GM21390 (cell line): ENCODE results near the gene SPI1.
"Not testable (repeated sequence)": the region's sequence is repeated elsewhere in the genome, so short reads cannot be mapped to it uniquely, and the experiment has no call there.

Experiments
- ATAC-seq: cut with Tn5 transposase; IDR thresholded peaks from one replicate; pipeline ENCODE4 v1.9.1; 2021; ENCODE audit not compliant: unreplicated experiment

SPI1 gene

DNA sequence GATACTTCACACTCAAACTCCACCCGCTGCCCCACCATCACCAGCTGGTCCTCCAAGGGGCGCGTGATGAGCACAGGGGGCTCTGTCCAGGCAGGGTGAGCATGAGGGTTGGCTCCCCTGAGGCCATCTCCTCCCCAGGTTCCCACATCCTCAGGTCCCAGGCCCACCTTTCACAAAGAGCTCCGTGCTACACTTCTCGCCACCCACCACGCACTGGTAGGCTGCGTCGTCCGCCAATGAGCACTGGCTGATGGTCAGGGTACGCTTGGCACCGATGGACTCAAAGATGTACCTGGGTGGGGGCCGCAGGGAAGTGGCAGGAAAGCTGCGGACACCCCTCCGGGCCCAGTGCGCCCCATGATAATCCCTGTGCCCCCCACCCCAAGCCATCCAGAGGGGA lies 35.5 kb downstream of the SPI1 start:
- no peak for ATAC-seq

DNA sequence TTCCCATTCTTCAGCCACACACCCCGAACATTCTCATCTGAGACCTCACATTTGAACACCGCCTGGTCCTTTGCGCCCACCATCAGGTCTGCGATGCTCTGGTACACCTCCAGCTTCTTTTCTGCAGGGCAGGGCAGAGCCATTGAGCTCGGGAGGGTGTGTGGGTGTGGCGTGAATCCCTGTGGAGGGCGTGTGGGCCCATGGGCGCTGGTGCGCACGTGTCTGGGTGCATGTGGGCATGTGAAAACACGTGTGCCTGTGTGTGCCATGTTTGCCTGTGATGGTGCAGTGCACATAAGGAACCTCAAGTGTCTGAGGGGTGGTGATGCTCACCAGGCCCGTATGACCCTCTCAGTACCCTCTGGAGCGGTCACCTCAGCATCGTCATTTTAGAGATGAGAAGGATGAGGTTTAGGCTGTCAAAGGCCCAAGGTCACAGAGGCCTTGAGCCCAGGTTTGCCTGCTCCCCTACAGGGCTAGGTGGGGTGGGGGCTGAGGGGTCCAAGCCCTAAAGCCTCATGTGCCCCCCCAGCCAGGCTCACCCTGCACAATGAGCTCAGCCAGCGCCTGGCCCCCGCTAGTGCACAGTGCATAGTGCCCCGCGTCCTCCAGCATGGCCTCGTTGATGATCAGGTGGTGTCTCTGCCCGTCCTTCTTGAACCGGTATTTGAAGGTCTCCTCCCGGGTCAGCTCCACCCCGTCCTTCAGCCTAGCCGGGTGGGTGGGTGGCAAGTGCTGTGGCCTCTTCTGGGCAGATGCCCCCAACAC lies 36.1 kb downstream of the SPI1 start:
- no peak for ATAC-seq

GRCh38 chr11:47340980-47341775 lies 37.2 kb downstream of the SPI1 start:
- ATAC-seq = no peak

- no peak for ATAC-seq
Observed at GRCh38 chr11:47340010-47340409, 38.3 kb downstream of the SPI1 start.

GRCh38 chr11:47338396-47339241 lies 39.7 kb downstream of the SPI1 start:
- no peak for ATAC-seq

GRCh38 chr11:47337229-47337924 lies 41.0 kb downstream of the SPI1 start:
- ATAC-seq = no peak

DNA sequence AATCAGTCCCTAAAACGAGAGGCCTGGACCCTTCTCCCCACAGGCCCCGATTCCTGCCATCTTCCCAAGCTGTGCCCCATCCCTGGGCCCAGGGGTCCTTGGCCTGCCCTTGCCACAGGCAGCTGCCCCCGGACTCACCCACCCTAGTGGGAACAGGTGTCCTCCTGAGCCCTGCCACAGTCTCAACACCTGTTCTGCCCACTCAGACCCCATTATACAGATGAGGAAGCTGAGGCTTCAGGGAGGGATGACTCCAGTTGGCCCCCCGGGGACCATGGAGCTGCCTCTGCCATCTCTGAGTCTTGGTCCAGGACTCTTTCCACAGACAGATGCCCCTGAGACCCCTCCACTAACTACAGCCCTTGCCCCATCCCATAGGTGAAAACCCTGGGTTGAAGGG lies 41.8 kb downstream of the SPI1 start:
- ATAC-seq = no peak

DNA sequence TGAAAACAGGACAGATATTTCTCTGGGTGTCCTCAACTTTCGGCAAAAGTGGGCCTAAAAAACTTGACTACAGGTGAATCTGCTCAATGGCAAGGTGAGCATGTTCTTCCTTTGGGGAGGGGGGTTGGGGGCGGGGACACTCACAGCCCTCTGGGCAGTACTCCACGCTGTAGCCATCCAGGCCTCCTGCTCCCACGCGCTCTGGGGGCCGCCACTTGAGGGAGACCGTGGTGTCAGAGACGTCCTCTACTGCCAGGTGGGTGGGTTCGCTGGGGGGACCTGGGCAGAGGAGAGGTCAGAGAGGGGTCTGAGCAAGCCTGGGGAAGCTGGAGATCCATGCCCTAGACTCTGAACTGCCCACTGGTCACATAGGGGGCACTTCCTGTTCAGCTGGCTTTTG lies 42.6 kb downstream of the SPI1 start:
- ATAC-seq = no peak

GRCh38 chr11:47334699-47335411 lies 43.5 kb downstream of the SPI1 start:
- not testable (repeated sequence) for ATAC-seq

DNA sequence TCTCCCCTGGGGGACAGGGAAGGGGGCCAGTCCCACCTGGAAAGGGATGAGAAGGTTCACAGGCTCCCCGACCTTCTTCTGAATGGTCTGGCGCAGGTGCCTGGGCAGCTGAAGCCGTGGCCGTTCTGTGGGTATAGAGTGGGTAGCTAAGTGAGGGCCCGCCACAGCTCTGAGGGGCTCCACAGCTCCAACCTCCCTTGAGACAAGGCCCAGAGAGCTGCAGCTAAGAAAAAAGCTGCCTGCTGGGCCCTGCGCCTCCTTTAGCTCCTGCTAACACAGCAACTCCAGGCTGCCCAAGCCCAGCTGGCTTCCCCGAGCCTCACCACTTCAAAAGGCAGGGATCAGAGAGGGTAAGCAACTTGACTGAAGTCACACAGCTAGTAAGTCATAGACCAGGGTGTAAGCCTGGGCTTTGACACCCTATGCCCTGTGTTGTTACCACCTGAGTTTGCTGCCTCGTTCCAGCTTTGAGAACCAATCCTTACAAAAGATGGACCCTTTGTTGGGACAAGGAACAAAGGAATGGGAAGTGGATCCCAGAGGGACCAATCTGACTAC lies 44.4 kb downstream of the SPI1 start:
- no peak for ATAC-seq

GRCh38 chr11:47333526-47333845 lies 44.9 kb downstream of the SPI1 start:
- no peak for ATAC-seq

GRCh38 chr11:47332791-47333525 lies 45.4 kb downstream of the SPI1 start:
- no peak for ATAC-seq

DNA sequence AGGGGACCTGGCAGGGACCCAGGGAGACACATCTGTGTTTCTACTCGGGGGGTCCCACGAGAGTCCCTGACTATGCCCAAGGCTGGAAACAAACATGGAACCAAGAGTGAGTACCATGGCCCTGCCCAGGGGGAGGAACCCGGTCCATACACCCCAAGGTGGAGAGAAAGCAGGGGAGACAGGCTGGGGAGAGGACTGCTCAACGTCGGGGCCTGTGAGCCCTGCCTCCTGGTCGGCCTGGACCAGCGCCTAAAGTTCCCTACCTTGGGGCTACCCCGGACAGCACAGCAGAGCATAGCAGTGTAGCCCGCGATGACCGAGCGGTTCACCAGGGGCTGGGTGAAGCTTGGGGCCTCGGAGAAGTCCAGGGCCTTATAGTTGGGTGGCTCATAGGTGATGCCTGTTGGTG lies 46.0 kb downstream of the SPI1 start:
- no peak for ATAC-seq

- ATAC-seq = no peak
Observed at GRCh38 chr11:47331454-47332302, 46.7 kb downstream of the SPI1 start.

GRCh38 chr11:47329987-47330931 lies 48.1 kb downstream of the SPI1 start:
- no peak for ATAC-seq

- ATAC-seq = no peak
Observed at GRCh38 chr11:47329431-47329986, 48.8 kb downstream of the SPI1 start.
